Lung microvascular endothelial cell (primary cell): ENCODE data around the gene ELMO3. TPM values are rescaled to one million over a fixed set of nuclear protein-coding genes. Genes with fewer than 3 reads are reported as not detected.

Experiments
- DNase-seq, 2 donors: peaks; one replicate each; pipeline versions ENCODE4 v3.0.0 to v3.0.0-alpha.2; 2010; ENCODE audit warnings: low read depth in 2 of 2
- total RNA-seq: library from RNA; depleted of rRNA; stranded (reverse); fragments of >200 nt; gene quantifications from 2 replicates; pipeline ENCODE4 v1.2.1, GENCODE V29; 2014

The ELMO3 gene
- total RNA-seq, 1 donor from 2014 or later = 0.99 TPM

- DNase-seq = peak; percentile 46 to 71
These were observed 17.6 kb upstream of the ELMO3 start for GRCh38 chr16:67181346-67181745.

- DNase-seq = no peak
These were observed 16.6 kb upstream of the ELMO3 start for GRCh38 chr16:67182288-67182687.

GRCh38 chr16:67183284-67183626, 15.7 kb upstream of the ELMO3 start:
- DNase-seq = no peak

- DNase-seq = peak; percentile 98
These were observed 15.1 kb upstream of the ELMO3 start, which contains the start of gene MATCAP1 for GRCh38 chr16:67183627-67184452. MATCAP1 (minus strand) TSS chr16:67183963; CDS start chr16:67180610, 3,353 bp downstream.

GRCh38 chr16:67184453-67184994, 14.4 kb upstream of the ELMO3 start:
- no peak for DNase-seq

GRCh38 chr16:67184995-67185650, 13.8 kb upstream of the ELMO3 start:
- DNase-seq = peak; percentile 89 to 93

GRCh38 chr16:67185651-67186134, 13.2 kb upstream of the ELMO3 start:
- DNase-seq = no peak

- no peak for DNase-seq
These were observed 12.4 kb upstream of the ELMO3 start for GRCh38 chr16:67186550-67186950.

GRCh38 chr16:67187175-67187890, 11.6 kb upstream of the ELMO3 start:
- DNase-seq = no peak

GRCh38 chr16:67188323-67188722, 10.6 kb upstream of the ELMO3 start:
- no peak for DNase-seq

GRCh38 chr16:67188798-67189197, 10.1 kb upstream of the ELMO3 start:
- no peak for DNase-seq

GRCh38 chr16:67190041-67190440, 8.9 kb upstream of the ELMO3 start, which contains the start of gene EXOC3L1:
EXOC3L1 (minus strand) TSS chr16:67190136; CDS start chr16:67189676, 460 bp downstream.
- DNase-seq = no peak

- DNase-seq = peak in 1 of 2 donors; percentile 55
These were observed 8.2 kb upstream of the ELMO3 start for GRCh38 chr16:67190448-67191399.

- no peak for DNase-seq
These were observed 7.4 kb upstream of the ELMO3 start for GRCh38 chr16:67191411-67191994.

GRCh38 chr16:67191995-67192681, 6.8 kb upstream of the ELMO3 start, which contains the start of gene E2F4:
E2F4 (plus strand) TSS chr16:67192155; CDS start chr16:67192228, 73 bp downstream.
- DNase-seq = peak; percentile 96 to 97

GRCh38 chr16:67192781-67193361, 6.1 kb upstream of the ELMO3 start:
- peak; percentile 25 to 35 for DNase-seq

GRCh38 chr16:67193536-67193935, 5.4 kb upstream of the ELMO3 start:
- no peak for DNase-seq

GRCh38 chr16:67194260-67194659, 4.7 kb upstream of the ELMO3 start:
- DNase-seq = no peak

- no peak for DNase-seq
These were observed 3.3 kb upstream of the ELMO3 start for GRCh38 chr16:67195676-67196075.
